NB4 (cell line): Measurements from ENCODE around the gene MSRB3.

Source experiments
- MYC ChIP-seq: IDR thresholded peaks from 2 replicates; pipeline ENCODE4 v1.6.1; 2011; ENCODE audit warnings: low read depth, low read length
- POLR2A ChIP-seq: IDR thresholded peaks from 2 replicates; pipeline ENCODE4 v1.6.1; 2011; ENCODE audit warnings: mild to moderate bottlenecking; ENCODE audit not compliant: insufficient read length; ENCODE audit errors: extremely low read depth
- TF ChIP-seq, protein P1 (sequence below): IDR thresholded peaks from one replicate; pipeline ENCODE4 v1.5.1; 2012; ENCODE audit warnings: low read depth, low read length
- TF ChIP-seq, protein P2 (sequence below): IDR thresholded peaks from 2 replicates; pipeline ENCODE4 v1.6.1; 2011; ENCODE audit warnings: low read depth, low read length

- TF ChIP-seq, protein P1, sequence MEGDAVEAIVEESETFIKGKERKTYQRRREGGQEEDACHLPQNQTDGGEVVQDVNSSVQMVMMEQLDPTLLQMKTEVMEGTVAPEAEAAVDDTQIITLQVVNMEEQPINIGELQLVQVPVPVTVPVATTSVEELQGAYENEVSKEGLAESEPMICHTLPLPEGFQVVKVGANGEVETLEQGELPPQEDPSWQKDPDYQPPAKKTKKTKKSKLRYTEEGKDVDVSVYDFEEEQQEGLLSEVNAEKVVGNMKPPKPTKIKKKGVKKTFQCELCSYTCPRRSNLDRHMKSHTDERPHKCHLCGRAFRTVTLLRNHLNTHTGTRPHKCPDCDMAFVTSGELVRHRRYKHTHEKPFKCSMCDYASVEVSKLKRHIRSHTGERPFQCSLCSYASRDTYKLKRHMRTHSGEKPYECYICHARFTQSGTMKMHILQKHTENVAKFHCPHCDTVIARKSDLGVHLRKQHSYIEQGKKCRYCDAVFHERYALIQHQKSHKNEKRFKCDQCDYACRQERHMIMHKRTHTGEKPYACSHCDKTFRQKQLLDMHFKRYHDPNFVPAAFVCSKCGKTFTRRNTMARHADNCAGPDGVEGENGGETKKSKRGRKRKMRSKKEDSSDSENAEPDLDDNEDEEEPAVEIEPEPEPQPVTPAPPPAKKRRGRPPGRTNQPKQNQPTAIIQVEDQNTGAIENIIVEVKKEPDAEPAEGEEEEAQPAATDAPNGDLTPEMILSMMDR: no peak
- TF ChIP-seq, protein P2, sequence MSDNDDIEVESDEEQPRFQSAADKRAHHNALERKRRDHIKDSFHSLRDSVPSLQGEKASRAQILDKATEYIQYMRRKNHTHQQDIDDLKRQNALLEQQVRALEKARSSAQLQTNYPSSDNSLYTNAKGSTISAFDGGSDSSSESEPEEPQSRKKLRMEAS: no peak
- TF ChIP-seq POLR2A (no peak), MYC (no peak)
Observed at GRCh38 chr12:65511912-65512311, 233.4 kb downstream of the MSRB3 start.
